ENCODE data around the gene KBTBD2.

Gene KBTBD2

DNA sequence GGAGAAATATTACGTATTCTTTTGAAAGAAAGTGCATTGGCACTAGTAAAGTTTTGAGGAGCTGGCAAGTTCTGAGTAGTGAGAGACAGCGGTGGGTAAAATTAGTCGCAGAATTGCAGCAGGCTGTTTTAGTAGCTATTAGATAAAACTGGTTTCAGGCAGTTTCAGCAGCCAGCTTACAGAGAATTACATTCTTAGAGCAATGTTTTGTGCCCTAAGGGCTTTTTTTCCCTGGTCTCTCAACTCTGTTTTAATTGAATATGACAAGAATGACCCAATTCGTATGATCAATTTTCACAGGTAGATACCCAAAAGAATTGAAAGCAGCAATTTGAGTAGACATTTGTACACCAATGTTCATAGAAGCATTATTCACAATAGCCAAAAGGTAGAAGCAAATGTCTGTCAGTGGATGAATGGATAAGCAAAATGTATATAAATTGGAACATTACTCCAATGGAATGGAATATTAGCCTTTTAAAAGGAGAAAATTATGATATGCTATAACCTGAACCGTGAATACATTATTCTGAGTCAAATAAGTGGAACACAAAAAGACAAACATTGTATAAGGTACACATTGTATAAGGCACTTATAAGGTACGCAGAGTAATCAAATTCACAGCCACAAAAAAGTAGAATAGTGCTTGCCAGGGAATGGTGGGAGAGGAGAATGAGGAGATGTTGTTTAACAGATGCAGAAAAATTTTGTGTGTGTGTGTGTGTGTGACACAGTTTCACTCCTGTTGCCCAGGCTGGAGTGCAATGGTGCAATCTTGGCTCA, 5.2 kb upstream of the KBTBD2 start:
- TF ChIP-seq CTCF (IDR thresholded peaks at IDR 0.05; ENCODE audit: low read depth, low read length, missing control alignments) = no peak
- Histone ChIP-seq H3K36me3 (replicated peaks) (no peaks in the 10 kb centered on the region), H3K4me3 (ENCODE audit: low read depth, low read length) (no peak overlapping the region), H3K27ac (no peak overlapping the region), H3K27me3 (replicated peaks) (no peaks in the 10 kb centered on the region)
- DNase-seq = no peak
- in situ Hi-C loops (cut with HindIII; ENCODE audit: low pct_ligation_motif_present, low sequenced_read_pairs) = no loop called here

- no peaks in the 10 kb centered on the region for H3K36me3 ChIP-seq (replicated peaks)
- no peak for TF ChIP-seq CTCF (IDR thresholded peaks at IDR 0.05; ENCODE audit: low read depth, low read length, missing control alignments)
- in situ Hi-C loops (cut with HindIII; ENCODE audit: low pct_ligation_motif_present, low sequenced_read_pairs) = no loop called here
- H3K4me3 ChIP-seq (ENCODE audit: low read depth, low read length) = no peak overlapping the region
- DNase-seq = no peak
- H3K27me3 ChIP-seq (replicated peaks) = no peaks in the 10 kb centered on the region
- no peak overlapping the region for H3K27ac ChIP-seq
Measured at GRCh38 chr7:32894171-32894570, 2.6 kb upstream of the KBTBD2 start.

DNA sequence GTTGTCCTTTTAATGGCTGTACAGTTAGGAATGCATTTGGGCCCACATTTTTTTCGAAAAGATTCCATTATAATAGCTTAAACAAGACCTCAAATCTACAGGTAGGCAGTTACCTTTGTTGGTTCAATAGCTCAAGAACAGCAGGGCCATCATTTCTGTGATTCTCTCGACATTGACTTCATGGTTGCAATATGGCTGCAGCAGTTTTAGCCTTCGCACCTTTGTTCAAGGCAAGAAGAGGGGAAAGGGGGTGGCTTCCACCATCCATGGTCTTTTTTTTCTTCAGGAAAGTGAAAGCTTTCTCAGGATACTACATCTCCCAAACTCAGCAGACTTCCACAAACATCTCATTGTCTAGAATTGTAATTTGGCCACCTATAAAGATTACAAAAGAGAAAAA, 2.2 kb upstream of the KBTBD2 start:
- TF ChIP-seq CTCF (IDR thresholded peaks at IDR 0.05; ENCODE audit: low read depth, low read length, missing control alignments) = no peak
- no peak overlapping the region for H3K27ac ChIP-seq
- DNase-seq = no peak
- in situ Hi-C loops (cut with HindIII; ENCODE audit: low pct_ligation_motif_present, low sequenced_read_pairs) = no loop called here
- H3K4me3 ChIP-seq (ENCODE audit: low read depth, low read length) = no peak overlapping the region
- H3K36me3 ChIP-seq (replicated peaks) = no peaks in the 10 kb centered on the region
- H3K27me3 ChIP-seq (replicated peaks) = no peaks in the 10 kb centered on the region

GRCh38 chr7:32893207-32893524, 1.6 kb upstream of the KBTBD2 start:
- DNase-seq = no peak
- Histone ChIP-seq H3K36me3 (replicated peaks) (no peaks in the 10 kb centered on the region), H3K27me3 (replicated peaks) (no peaks in the 10 kb centered on the region), H3K27ac (peak overlapping the region; percentile 80), H3K4me3 (ENCODE audit: low read depth, low read length) (no peak overlapping the region)
- in situ Hi-C loops (cut with HindIII; ENCODE audit: low pct_ligation_motif_present, low sequenced_read_pairs) = no loop called here
- TF ChIP-seq CTCF (IDR thresholded peaks at IDR 0.05; ENCODE audit: low read depth, low read length, missing control alignments) = no peak

GRCh38 chr7:32892521-32893206, 1.1 kb upstream of the KBTBD2 start:
- Histone ChIP-seq H3K36me3 (replicated peaks) (no peaks in the 10 kb centered on the region), H3K4me3 (ENCODE audit: low read depth, low read length) (peak overlapping the region; percentile 64), H3K27ac (peak overlapping the region; percentile 80), H3K27me3 (replicated peaks) (no peaks in the 10 kb centered on the region)
- in situ Hi-C loops (cut with HindIII; ENCODE audit: low pct_ligation_motif_present, low sequenced_read_pairs) = no loop called here
- peak; percentile 32 for DNase-seq
- TF ChIP-seq CTCF (IDR thresholded peaks at IDR 0.05; ENCODE audit: low read depth, low read length, missing control alignments) = no peak

Data from brain microvascular endothelial cell (primary cell).